Motor neuron (in vitro differentiated cells): ENCODE measurements around the gene BCS1L. TPM values are rescaled to one million over a fixed set of nuclear protein-coding genes. Genes with fewer than 3 reads are reported as not detected.

Experiments
- ATAC-seq, 8 experiments: fragments of 200-7000 bp; cut with Tn5 transposase; replicated peaks in 6 of 8; 2 replicates each; pipeline ENCODE4 v1.8.0; 2021; ENCODE audit warnings: mild to moderate bottlenecking in 8 of 8, moderate library complexity in 8 of 8
- H3K27ac ChIP-seq, 2 donors: fragments of 250-450 bp; sonication (Bioruptor Pico); 2 replicates each; pipeline ENCODE4 v1.9.0; 2021; ENCODE audit warnings: antibody characterized with exemption in 2 of 2, mild to moderate bottlenecking in 2 of 2, moderate library complexity in 1 of 2
- H3K4me1 ChIP-seq, 2 donors: fragments of 250-450 bp; sonication (Bioruptor Pico); replicated peaks in 1 of 2; 2 replicates each; pipeline ENCODE4 v1.6.1; 2021; ENCODE audit warnings: antibody characterized with exemption in 2 of 2, mild to moderate bottlenecking in 2 of 2, moderate library complexity in 1 of 2
- H3K4me3 ChIP-seq, 5 donors: fragments of 250-450 bp; sonication (Bioruptor Pico); 2 replicates each; pipeline ENCODE4 v1.9.0; 2021; ENCODE audit warnings: antibody characterized with exemption in 5 of 5, mild to moderate bottlenecking in 5 of 5, moderate library complexity in 4 of 5
- WGBS, 10 experiments: fragments of 450-650 bp; shearing (Covaris generic); methylation state at CpG; one replicate each; pipeline ENCODE4 v1.0.0; 2022; 5-methylcytosine and 5-hydroxymethylcytosine counted together
- in situ Hi-C, 9 experiments: fragments of 400-800 bp; cut with MboI; loops; one replicate each; pipeline ENCODE4 v1.15.0; 2021; ENCODE audit warnings: low sequenced_read_pairs in 9 of 9, low pct_unique_long_range_greater_than_20kb in 2 of 9; ENCODE audit not compliant: unreplicated experiment in 9 of 9
- total RNA-seq, 8 experiments: library from RNA; unstranded; fragments of 300-600 nt; gene quantifications; 2 replicates each; pipeline versions ENCODE4 v1.2.3 to v1.2.4, GENCODE V29; 2022

BCS1L gene
- total RNA-seq, 8 experiments from 2014 or later = 25.8 to 57.7 (median 38.8) TPM

DNA sequence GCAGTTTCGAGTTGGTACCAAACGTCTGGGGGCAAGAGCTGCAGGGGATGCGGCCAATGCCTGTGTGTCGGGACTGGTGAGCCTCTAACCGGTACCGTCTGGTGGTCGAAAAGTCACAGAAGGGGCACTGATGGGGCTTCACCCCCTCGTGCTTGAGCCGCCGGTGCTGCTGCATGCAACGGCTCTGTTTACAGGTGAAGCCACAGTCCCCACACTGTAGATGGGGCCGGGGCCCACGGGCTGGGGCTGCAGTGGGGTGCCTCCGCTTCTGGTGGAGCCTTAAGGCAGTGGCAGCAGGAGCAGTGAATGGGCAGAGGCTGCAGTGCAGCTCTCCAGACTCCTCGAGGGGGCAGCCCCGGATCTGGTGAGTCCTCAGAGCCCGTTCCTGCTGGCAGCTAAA lies 16.7 kb upstream of the BCS1L start:
- 96 to 100% methylated on average over 4 to 7 of the region's 17 CpGs; no CpG with 5 or more reads in 8 of the 10 experiments for WGBS, 10 experiments
- Histone ChIP-seq H3K27ac (no peak overlapping the region), H3K4me1 (no peaks in the 10 kb centered on the region), H3K4me3 (no peak overlapping the region)
- in situ Hi-C loops = loop anchor here in 1 of 9 experiments (25.0 kb wide), 1 partner anchor 230 kb away; the partner anchor contains the start of gene VIL1
- peak in 4 of 8 experiments; percentile 6 to 20 (median 16) for ATAC-seq

DNA sequence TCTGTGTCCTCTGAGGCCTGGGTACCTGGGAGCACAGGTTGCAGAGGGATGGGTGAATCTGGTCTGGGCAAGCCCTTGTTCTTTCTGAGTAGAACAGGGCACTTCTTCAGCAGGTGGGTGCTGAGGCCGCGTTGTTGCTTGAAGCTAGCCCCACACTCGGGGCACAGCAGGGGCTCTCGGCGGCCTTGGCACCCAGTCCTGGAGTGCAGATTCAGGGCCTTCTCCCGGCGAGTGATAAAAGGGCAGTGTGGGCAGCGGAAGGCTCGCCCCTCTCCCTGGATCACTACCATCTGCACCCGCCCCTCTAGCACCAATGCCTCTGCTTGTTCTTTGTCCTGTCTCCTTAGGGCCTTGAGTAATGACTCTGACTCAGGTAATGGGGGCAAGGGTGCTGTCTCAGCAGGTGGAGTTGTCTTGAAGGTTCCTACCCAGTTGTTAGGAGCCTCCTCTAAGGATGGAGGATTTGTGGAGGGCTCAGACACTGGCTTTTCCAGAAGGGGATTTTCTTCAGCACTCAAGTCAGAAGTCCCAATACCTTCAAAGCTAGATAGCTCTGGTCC lies 15.7 kb upstream of the BCS1L start:
- Histone ChIP-seq H3K4me3 (no peak overlapping the region), H3K4me1 (no peaks in the 10 kb centered on the region), H3K27ac (no peak overlapping the region)
- in situ Hi-C loops = loop anchor here in 1 of 9 experiments (25.0 kb wide), 1 partner anchor 232 kb away; the partner anchor contains the start of gene VIL1
- 85 to 100% methylated on average over 1 to 4 of the region's 10 CpGs; no CpG with 5 or more reads in 8 of the 10 experiments for WGBS, 10 experiments
- ATAC-seq = peak in 4 of 8 experiments; percentile 5 to 19 (median 11)

DNA sequence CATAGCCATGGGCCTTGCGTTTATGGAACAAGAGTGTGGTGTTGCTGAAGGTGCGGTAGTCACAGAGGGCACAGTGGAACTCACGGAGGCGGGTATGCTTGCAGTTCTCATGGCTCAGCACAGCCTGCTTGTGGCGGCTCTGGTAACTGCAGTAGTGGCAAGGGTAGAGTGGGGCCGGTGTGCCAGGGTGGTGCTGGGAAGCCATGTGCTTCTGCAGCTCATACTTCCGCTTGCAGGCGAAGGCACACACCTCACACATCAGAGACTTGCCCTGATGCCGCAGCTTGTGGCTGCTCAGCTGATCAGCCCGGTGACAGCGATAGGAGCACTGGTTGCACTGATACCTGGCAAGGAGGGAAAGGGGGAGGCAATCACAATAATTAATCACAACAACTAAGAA lies 14.8 kb upstream of the BCS1L start:
- H3K27ac ChIP-seq = no peak overlapping the region
- WGBS, 10 experiments = 83 to 100% (median 100%) methylated on average over 1 to 6 of the region's 11 CpGs; no CpG with 5 or more reads in 5 of the 10 experiments
- H3K4me1 ChIP-seq = no peaks in the 10 kb centered on the region
- ATAC-seq = peak in 4 of 8 experiments; percentile 6 to 35 (median 17)
- H3K4me3 ChIP-seq = no peak overlapping the region
- in situ Hi-C loops = loop anchor here in 1 of 9 experiments (25.0 kb wide), 1 partner anchor 232 kb away; the partner anchor contains the start of gene VIL1

DNA sequence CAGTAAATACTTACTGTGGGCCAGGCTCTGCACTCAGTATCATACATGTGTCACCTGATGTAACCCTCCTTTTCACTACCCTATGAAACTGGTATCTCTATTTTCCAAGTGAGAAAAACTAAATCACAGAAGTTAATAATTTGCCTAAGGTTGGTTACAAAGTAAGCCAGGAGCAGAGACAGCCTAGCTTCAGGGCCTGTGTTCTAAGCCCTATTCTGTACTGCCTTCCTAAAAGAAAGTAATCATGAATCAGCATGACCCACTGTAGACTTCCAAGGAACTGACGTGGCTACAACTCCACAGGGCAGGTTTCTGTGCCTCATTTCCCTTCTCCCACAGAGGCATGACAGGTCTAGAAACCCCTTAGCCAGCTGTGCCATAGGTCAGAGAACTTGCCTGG lies 14.4 kb upstream of the BCS1L start:
- Histone ChIP-seq H3K4me1 (no peaks in the 10 kb centered on the region), H3K4me3 (no peak overlapping the region), H3K27ac (no peak overlapping the region)
- in situ Hi-C loops = loop anchor here in 1 of 9 experiments (25.0 kb wide), 1 partner anchor 233 kb away; the partner anchor contains the start of gene VIL1
- WGBS, 10 experiments = 60 to 100% (median 86%) methylated on average over 1 of the region's 1 CpG; no CpG with 5 or more reads in 5 of the 10 experiments
- ATAC-seq = no peak

DNA sequence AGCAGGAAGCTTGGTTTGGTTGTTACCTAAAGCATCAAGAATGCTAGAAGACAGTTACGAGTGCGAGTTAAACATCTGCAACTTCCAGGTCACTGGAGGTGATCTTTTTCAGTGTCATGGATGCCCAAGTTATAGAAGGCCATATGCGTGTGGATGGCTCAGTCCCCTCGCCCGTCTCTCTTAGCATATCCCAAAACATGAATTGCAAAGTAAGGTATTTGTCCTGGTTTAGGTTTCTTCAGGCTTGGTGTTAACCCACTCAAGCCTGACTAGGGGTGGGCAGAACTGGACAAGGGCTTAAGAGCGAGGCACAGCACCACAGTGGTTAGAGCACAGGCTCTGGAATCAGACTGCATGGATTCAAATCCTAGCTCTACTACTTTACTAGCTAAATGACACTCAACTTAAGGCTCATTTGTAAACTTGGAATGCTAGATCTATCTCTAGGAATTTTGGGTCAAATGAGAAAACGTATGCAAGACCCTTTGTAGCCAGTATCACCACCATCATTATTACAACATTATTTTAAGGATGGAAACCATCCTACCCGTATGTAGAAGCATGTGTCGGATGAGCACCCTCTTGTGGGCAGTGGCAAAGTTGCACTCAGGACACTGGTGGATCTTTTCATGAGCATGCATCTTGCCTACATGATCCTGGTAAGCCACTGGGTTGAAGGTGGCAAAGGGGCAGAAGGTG lies 11.2 kb upstream of the BCS1L start:
- Histone ChIP-seq H3K4me1 (no peaks in the 10 kb centered on the region), H3K27ac (no peak overlapping the region), H3K4me3 (no peak overlapping the region)
- ATAC-seq = peak; percentile 35 to 94 (median 66)
- WGBS, 10 experiments = 0 to 100% (median 72%) methylated on average over 1 to 6 of the region's 9 CpGs; no CpG with 5 or more reads in 3 of the 10 experiments
- in situ Hi-C loops = loop anchor here in 1 of 9 experiments (25.0 kb wide), 1 partner anchor 236 kb away; the partner anchor contains the start of gene VIL1

DNA sequence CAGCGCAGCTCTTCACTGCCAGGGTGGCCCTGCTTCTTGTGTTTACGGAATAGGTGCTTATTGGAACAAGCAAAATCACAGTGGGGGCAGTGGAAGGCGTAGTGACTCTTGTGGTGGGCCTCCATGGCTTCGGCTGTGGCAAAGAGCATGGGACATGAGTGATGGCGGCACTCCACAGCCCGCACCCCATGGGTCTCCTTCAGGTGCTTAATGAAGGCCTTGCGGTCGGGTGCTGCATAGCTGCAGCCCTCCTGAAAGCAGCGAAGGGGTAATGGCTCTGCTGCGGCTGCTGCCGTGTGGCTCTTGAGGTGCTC lies 10.7 kb upstream of the BCS1L start:
- in situ Hi-C loops = loop anchor here in 1 of 9 experiments (25.0 kb wide), 1 partner anchor 236 kb away; the partner anchor contains the start of gene VIL1
- ATAC-seq = peak in 6 of 8 experiments; percentile 11 to 34 (median 22)
- 67 to 100% (median 90%) methylated on average over 1 to 8 of the region's 11 CpGs; no CpG with 5 or more reads in 4 of the 10 experiments for WGBS, 10 experiments

DNA sequence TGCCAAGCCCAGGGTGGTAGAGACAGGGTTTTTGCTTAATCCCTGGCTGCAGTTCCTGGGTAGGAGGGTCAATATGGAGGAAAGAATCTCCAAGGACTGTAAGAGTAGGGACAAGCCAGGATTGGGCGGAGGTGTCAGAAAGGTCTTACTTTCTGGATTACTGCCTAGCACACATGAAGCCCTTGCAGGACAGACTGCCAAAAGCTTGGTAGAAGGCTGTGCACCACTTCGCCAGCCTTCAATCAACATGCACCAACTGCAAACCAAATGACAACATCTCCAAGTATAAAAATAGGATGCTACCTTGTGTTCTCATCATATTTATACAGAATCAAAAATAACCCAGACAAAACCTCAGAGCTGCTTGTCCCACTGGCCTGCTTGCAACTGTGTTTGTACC lies 3.7 kb upstream of the BCS1L start:
- no peak for ATAC-seq
- no peak overlapping the region for H3K4me3 ChIP-seq
- H3K27ac ChIP-seq = no peak overlapping the region
- in situ Hi-C loops = no loop called here
- H3K4me1 ChIP-seq = peaks cover 7 to 10% of the 10 kb centered on the region in 2 donors
- WGBS, 10 experiments = 80 to 100% (median 100%) methylated on average over 1 to 2 of the region's 2 CpGs; no CpG with 5 or more reads in 4 of the 10 experiments

More for the DNA sequence above, 10.7 kb upstream of the BCS1L start:
- Histone ChIP-seq H3K4me3 (no peak overlapping the region), H3K27ac (no peak overlapping the region), H3K4me1 (no peaks in the 10 kb centered on the region)

DNA sequence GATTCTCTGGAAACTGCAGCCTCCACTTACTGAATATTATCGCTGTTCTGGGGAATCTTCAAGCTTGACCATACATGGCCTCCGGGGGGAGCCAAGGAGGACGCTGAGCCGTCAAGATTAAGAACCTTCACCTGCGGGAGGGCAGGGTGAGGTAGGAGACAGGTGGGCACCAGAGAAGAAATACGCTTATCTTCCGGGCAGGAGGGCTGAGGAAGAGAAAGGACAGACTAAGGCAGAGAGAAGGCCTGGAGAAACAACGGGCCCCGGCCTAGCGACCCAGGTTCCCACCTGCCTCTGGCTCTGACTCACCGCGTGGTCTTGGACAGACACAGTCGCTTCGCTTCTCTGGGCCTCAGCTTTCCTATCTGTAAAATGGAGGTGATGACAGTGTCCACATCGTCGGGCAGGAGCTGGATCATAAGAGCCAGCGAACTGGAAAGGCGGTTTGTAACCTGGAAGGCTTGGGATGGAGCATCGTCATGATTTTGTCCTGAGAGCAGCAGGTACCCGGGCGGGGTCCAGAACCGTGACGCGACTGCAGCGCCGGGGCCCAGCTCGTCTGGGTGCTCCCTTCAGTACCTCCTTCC lies 719 bp upstream of the BCS1L start:
- in situ Hi-C loops = no loop called here
- H3K4me1 ChIP-seq = peaks cover 7 to 10% of the 10 kb centered on the region in 2 donors
- peak overlapping the region; percentile 57 to 77 for H3K27ac ChIP-seq
- peak in 3 of 8 experiments; percentile 15 to 34 (median 28) for ATAC-seq
- WGBS, 10 experiments = 0 to 4% (median 2%) methylated on average over 3 to 15 of the region's 27 CpGs; no CpG with 5 or more reads in 3 of the 10 experiments
- peak overlapping the region; percentile 58 to 96 (median 71) for H3K4me3 ChIP-seq

DNA sequence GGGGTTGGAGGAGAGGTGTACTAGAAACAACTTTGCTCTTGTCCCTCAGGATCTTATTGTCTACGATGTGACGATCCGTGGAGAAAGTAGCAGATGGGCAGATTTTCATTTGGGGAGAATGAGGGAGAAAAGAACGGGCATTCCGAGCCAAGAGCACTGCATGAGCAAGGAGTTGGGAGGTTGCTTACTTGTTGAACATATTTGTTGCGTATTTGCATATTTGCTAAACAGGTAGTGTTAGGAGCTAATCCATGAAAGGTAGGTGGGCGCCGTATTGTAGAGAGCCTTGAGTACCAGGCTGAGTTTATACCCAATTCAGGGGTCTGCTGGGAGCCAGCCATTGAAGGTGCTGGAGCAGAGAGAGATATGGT lies 490 bp downstream of the BCS1L start:
- 0 to 27% (median 8%) methylated on average over 1 to 8 of the region's 8 CpGs; no CpG with 5 or more reads in 2 of the 10 experiments for WGBS, 10 experiments
- Histone ChIP-seq H3K27ac (peak overlapping the region in 1 of 2 donors; percentile 77), H3K4me1 (peaks cover 7 to 10% of the 10 kb centered on the region in 2 donors), H3K4me3 (peak overlapping the region; percentile 58 to 96 (median 71))
- in situ Hi-C loops = no loop called here
- peak in 1 of 8 experiments; percentile 1 for ATAC-seq

DNA sequence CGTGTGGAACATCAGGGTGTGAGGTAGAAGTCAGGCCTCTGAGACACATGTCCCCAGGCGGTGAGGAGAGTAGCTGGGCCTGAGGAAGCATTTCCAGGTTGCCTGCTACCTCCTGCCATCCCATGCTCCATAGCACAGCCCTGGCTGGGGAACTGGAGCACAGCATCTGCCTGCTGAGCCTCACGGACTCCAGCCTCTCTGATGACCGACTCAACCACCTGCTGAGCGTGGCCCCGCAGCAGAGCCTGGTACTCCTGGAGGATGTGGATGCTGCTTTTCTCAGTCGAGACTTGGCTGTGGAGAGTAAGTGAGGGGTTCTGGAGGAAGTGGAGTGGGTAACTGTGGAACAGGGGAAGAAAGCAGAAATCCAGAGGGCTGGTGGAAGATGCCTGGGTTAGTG lies 2.9 kb downstream of the BCS1L start:
- 93 to 100% methylated on average over 1 to 6 of the region's 7 CpGs; no CpG with 5 or more reads in 8 of the 10 experiments for WGBS, 10 experiments
- in situ Hi-C loops = no loop called here
- Histone ChIP-seq H3K4me3 (no peak overlapping the region), H3K4me1 (peaks cover 7 to 10% of the 10 kb centered on the region in 2 donors), H3K27ac (no peak overlapping the region)
- ATAC-seq = no peak

DNA sequence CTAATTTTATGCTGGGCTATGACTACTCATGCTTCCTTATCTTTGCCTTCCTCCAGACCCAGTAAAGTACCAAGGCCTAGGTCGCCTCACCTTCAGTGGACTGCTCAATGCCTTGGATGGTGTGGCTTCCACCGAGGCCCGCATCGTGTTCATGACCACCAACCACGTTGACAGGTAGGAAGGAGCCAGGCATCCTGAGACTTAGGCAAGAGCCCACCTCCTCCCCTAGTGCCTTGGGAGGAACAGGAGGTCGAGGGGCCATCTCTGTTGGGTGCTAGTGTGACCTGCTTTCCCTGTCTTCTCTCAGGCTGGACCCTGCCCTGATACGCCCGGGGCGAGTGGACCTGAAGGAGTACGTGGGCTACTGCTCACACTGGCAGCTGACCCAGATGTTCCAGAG lies 3.3 kb downstream of the BCS1L start:
- in situ Hi-C loops = no loop called here
- Histone ChIP-seq H3K4me3 (no peak overlapping the region), H3K4me1 (peaks cover 7 to 10% of the 10 kb centered on the region in 2 donors), H3K27ac (no peak overlapping the region)
- ATAC-seq = no peak
- WGBS, 10 experiments = 0 to 97% (median 90%) methylated on average over 1 to 9 of the region's 10 CpGs; no CpG with 5 or more reads in 3 of the 10 experiments

DNA sequence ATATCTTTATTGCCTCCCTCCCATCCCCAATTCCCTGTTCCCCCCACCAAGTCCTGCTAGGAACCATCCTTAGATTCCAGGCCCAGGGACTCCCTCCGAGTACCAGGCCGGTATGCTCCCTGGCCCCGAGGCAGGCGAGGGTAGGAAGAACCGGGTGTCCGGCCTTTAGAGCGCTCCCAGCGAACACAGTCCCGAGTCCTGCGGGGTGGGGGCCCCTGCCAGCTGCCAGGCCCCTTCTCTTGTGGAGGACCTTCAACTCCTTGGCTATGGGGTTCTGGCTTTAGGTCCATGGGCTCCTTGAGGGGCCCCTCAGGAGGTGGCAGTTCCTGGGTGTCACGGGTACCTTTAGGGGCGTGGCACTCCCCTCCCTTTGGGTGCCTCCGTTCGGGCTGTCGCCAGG lies 4.4 kb downstream of the BCS1L start:
- Histone ChIP-seq H3K4me3 (no peak overlapping the region), H3K27ac (no peak overlapping the region), H3K4me1 (peaks cover 4 to 5% of the 10 kb centered on the region in 2 donors)
- 89 to 100% (median 89%) methylated on average over 1 to 8 of the region's 15 CpGs; no CpG with 5 or more reads in 7 of the 10 experiments for WGBS, 10 experiments
- in situ Hi-C loops = no loop called here
- ATAC-seq = no peak

DNA sequence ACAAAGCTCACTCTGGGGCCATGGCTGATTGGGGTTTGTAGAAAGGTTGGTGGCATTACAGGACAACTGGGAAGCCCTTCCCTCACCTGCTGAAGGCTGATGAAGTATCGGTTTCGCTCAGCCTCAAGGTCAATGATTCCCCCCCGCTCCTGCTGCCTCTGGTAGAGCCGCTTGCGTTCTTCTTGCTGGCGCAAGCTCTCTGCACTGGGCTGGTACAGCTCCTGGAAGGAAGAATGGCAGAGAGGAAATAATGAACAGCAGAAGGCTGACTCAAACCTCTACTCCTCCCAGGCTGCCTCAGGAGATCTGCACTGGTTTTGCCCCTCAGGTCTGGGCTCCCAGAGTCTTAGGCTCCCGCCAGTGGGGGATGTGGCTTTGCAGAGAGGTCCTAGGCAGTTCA lies 5.2 kb downstream of the BCS1L start:
- Histone ChIP-seq H3K4me3 (no peak overlapping the region), H3K4me1 (peaks cover 4 to 5% of the 10 kb centered on the region in 2 donors), H3K27ac (no peak overlapping the region)
- ATAC-seq = no peak
- in situ Hi-C loops = no loop called here
- 93 to 100% (median 100%) methylated on average over 1 to 6 of the region's 7 CpGs; no CpG with 5 or more reads in 5 of the 10 experiments for WGBS, 10 experiments
